NCI-H2227 (cell line): ENCODE measurements around the gene CRMP1.
A peak's percentile ranks its signal among the peaks of the same experiment; 100 is the strongest.
"Not testable (repeated sequence)": the region's sequence is repeated elsewhere in the genome, so short reads cannot be mapped to it uniquely, and the experiment has no call there.

Source experiments
- DNase-seq: peaks from one replicate; lab custom pipeline; 2025; ENCODE audit not compliant: unreplicated experiment; lab: John Stamatoyannopoulos, UW

Gene CRMP1

GRCh38 chr4:5863461-5864113 lies 29.3 kb downstream of the CRMP1 start:
- peak; percentile 36 for DNase-seq

DNA sequence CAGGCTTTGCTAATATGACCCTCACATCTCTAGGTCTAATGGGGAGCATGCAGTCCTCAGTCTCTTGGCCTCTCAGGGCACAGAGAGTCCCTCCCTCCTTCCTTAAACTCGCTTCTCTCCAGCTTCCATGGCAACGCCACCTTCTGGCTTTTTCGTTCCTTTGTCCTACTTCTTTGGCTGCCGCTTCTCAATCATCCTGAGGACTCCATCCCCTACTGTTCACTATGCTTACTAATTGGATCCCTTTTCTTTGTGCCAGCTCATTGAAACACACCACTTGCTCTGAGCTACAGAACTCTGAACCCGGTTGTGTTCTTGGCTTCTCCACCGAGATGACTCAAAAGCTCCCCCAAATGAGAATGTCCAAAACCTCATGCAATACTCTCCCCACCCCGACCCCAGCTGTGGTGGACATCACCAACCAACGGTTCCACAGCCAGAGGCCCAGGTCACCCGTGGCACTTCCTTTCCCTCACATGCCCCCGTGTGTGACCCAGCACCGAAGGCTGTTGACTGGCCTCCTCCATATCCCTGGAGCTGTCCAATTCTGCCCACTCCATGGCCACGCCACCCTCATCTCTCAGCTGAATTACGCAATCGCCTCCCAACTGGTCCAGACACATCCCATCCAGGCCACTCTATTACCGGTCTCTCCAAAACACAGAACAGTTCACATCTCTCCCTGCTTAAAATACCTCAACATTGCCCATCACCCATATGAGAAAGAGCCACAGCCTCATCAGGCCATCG lies 34.7 kb downstream of the CRMP1 start:
- DNase-seq, result no peak

DNA sequence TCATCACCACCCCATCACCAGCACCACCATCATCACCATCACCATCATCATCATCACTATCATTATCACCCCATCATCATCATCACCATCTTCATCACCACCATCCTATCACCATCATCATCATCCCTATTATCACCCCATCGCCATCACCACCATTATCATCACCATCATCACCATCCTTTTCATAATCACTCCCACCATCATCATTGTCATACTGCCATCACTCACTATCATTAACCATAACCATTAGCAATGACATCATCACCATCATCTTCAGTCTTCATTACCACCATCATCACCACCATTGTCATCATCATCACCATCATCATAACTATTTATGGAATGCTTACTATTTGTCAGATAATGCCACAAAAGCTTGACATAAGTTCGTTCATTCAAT lies 35.7 kb downstream of the CRMP1 start:
- DNase-seq, result no peak

GRCh38 chr4:5856362-5856761 lies 36.5 kb downstream of the CRMP1 start:
- not testable (repeated sequence) for DNase-seq

DNA sequence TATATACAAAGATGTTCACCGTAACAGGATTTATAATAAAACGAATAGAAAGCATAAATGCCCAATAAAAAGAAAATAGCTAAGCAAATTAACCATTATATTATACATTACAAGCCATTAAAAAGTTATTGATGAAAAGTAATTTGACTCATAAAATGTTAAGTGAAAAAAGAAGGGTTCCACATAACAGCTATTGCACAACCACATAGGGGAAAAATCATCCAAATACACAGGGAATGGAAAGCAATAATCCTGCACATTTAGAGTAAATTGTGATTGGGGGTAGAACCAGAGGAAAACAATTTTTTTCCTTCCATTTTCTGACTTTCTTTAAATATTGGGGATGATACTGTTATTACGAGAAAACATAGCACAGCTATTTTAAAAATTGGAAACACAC lies 38.0 kb downstream of the CRMP1 start:
- no peak for DNase-seq

- DNase-seq, result no peak
Measured at GRCh38 chr4:5852523-5853202, 40.2 kb downstream of the CRMP1 start.

- no peak for DNase-seq
Measured at GRCh38 chr4:5851637-5852301, 41.1 kb downstream of the CRMP1 start.

- DNase-seq, result no peak
Measured at GRCh38 chr4:5845035-5845905, 47.6 kb downstream of the CRMP1 start.

DNA sequence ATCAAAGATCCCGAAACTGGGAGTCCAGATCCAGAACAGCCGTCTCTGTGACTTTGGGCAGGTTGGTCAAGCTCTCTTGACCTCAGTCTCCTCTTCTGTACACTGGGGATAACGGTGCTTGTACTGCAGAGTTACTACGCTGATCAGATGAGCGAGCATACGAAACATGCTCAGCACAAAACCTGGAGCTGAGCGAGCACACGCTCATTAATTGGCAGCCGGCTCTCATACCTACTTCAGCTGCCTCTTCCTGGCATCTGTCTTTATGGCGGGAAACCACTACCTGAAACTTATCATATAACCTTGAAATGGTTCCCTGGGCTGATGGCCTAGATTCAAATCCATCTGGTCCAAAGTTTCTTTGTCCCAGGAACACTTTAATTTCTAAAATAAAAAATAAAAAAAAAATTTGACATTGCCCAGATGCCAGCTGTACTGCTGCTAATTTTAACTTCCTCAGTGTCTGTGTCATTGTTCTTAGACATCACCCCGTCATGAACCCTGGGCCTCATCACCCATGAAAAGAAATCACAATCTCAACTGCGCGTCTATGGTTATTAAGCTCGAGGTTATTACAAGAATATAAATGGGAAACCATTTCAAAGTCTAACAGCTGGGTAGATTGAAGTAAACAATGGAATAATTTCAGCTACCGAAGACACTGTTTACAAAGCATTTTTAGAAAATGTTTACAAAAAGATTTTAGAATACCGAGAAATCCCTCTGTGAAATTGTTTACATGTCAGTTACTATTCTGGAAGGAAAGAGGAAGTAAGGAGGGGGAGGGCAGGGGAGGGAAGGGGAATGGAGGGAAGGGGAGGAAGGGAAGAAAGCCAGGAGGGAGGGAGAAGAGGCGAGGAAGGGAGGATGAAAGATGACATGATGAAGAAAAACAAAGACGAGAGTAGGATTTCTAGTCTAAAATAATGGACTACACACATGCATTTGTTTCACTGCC lies 49.0 kb downstream of the CRMP1 start:
- no peak for DNase-seq

- DNase-seq, result no peak
Measured at GRCh38 chr4:5842456-5842855, 50.4 kb downstream of the CRMP1 start.

- no peak for DNase-seq
Measured at GRCh38 chr4:5839751-5840674, 52.9 kb downstream of the CRMP1 start.

GRCh38 chr4:5839332-5839731 lies 53.6 kb downstream of the CRMP1 start:
- no peak for DNase-seq

GRCh38 chr4:5837483-5837882 lies 55.4 kb downstream of the CRMP1 start:
- not testable (repeated sequence) for DNase-seq

- no peak for DNase-seq
Measured at GRCh38 chr4:5836943-5837342, 55.9 kb downstream of the CRMP1 start.

- no peak for DNase-seq
Measured at GRCh38 chr4:5828005-5828391, 64.9 kb downstream of the CRMP1 start.

DNA sequence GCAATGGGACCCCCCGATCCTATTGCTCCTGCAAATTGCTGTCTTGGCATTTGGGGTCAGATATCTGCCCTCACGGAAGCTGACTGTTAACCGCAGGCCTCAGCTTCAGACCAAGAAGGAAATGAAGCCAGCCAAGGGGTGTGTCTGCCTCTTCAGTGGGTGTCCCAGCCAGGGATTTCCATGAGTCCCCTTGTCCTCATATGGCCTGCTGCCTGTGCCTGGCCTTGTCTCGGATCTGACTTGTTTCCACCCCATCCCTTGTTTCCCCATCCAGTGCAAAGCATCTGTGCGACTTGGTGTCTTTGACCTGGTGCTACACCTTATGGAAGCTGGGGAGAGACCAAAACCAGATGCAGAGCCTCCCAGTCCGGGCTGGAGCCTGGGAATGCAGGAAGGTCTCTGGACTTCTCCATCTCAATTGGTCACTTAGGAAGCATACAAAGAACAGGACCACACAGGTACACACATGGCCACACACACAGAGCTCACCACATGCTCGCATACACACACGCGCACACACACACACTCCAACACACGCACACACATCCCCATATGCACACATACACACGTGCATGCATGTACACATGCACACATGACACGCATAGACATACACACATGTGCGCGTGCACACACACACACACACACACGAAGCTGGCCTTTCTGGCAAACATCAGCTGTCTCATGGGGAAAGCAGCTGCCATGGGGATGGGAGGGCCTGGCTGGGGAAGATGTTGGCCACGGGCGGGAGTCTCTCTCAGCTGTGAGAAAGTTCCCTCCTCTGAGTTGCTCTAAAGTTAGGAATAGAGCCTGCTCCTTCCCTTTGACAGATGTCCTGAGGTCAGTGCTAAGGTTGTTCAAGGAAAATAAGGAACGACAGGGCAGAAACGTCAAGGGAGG lies 65.5 kb downstream of the CRMP1 start:
- DNase-seq, result no peak

DNA sequence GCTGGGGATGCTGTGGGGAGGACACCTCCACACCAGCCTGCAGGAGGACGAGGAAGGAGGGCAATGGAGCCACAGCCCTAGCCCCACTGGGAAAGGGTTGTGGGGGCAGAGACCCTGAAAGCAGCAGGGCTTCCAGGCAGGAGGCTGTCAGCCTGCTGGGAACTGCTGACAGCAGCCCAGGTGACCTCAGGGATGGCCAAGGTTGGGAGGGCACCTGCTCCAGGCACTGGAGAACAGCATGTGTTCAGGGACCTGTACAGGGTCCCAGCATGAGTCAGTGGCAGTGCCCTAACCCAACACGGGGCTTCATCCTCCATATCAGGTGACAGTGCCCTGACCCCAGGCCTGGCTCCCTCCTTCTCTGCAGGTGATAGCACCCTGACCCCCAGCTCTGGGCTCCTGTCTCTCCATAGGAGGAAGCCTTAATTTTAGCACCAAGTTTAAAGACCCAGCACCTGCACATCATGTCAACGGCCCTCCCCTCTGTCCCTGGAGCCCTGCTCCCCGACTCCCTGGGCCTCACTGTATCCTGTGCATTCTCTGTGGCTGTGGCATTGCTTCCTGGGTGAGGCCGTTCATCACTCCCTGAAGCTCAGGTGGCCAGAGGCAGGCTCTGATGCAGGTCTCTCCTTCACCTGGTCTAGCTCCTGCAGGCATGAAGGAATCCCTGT lies 66.3 kb downstream of the CRMP1 start:
- DNase-seq, result no peak
